ENCODE results near the gene FBXO11. TPM values are rescaled to one million over a fixed set of nuclear protein-coding genes. Genes with fewer than 3 reads are reported as not detected.

FBXO11 gene
- total and polyA plus RNA-seq, 10 of the 15 experiments (the other 5 are each of a cell fraction or from before 2014, with no cell fraction given), result 5.9 to 38.9 (median 22.5) TPM

DNA sequence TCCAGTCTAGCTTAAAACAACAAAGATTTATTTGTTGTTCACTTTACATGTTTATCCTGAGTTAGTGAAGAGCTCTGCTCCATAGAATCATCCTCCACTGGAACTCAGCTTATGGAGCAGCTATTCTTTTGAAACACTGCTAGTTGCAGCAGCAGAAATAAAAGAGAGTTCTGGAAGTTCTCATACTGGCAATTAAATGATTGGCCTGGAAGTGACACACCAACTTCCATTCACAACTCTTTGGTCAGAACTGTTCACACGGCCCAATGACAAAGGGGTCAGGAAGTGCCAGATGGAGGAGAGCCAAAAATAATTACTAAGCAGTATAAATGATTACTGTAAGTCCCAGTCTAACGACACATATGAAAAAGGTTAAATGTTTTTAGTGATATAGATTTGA lies 39.1 kb downstream of the FBXO11 start:
- in situ Hi-C loops (cut with MboI) (loop anchor here (5.0 kb wide), 1 partner anchor 555 kb away; no protein-coding TSS in a partner anchor), intact Hi-C loops (cut with micrococcal nuclease; ENCODE audit: unreplicated experiment) (no loop called here)
- no peaks in the 10 kb centered on the region for H3K27me3 ChIP-seq (replicated peaks in 1 of 2; ENCODE audit: control insufficient read depth in 2 of 2, insufficient read depth in 2 of 2, low read length in 1 of 2)
- 52% methylated on average over 2 of the region's 2 CpGs for WGBS (ENCODE audit: insufficient coverage, insufficient replicate concordance, low lambda C conversion rate, missing lambda C conversion rate)
- RAD21 ChIA-PET (ENCODE audit: unreplicated experiment), result interaction anchor here (1.5 kb wide), 1 partner anchor 32 kb away, joined by 8 read pairs; no protein-coding TSS in a partner anchor
- peaks cover 59% of the 10 kb centered on the region for H3K79me2 ChIP-seq (ENCODE audit: control insufficient read depth, insufficient read depth, low read length)
- no peak overlapping the region for H3K9ac ChIP-seq (ENCODE audit: control insufficient read depth, insufficient read depth, low read length)
- TF ChIP-seq, protein P1, sequence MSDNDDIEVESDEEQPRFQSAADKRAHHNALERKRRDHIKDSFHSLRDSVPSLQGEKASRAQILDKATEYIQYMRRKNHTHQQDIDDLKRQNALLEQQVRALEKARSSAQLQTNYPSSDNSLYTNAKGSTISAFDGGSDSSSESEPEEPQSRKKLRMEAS (IDR thresholded peaks at IDR 0.05; ENCODE audit: low read depth, low read length), result no peak
- TF ChIP-seq RELA (IDR thresholded peaks at IDR 0.05; ENCODE audit: borderline replicate concordance, partially characterized antibody) (no peak), POLR2AphosphoS2 (IDR thresholded peaks at IDR 0.05; ENCODE audit: low read depth, low read length) (no peak), BCLAF1 (IDR thresholded peaks at IDR 0.05) (no peak), ZZZ3 (IDR thresholded peaks at IDR 0.05; ENCODE audit: control insufficient read depth, insufficient read length, low read depth) (no peak), NFYB (IDR thresholded peaks at IDR 0.05; ENCODE audit: insufficient read depth, low read depth, low read length) (no peak), EP300 (IDR thresholded peaks at IDR 0.05; ENCODE audit: borderline replicate concordance in 1 of 2, control insufficient read depth in 1 of 2, low read depth in 2 of 2, low read length in 2 of 2) (no peak), JUND (IDR thresholded peaks at IDR 0.05; ENCODE audit: low read depth, low read length) (no peak), ZBTB11 (CRISPR knock-in tag; IDR thresholded peaks at IDR 0.05) (no peak)
- TF ChIP-seq, protein P2, sequence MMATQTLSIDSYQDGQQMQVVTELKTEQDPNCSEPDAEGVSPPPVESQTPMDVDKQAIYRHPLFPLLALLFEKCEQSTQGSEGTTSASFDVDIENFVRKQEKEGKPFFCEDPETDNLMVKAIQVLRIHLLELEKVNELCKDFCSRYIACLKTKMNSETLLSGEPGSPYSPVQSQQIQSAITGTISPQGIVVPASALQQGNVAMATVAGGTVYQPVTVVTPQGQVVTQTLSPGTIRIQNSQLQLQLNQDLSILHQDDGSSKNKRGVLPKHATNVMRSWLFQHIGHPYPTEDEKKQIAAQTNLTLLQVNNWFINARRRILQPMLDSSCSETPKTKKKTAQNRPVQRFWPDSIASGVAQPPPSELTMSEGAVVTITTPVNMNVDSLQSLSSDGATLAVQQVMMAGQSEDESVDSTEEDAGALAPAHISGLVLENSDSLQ (IDR thresholded peaks at IDR 0.05), result no peak
- 0 out of 2 replicates have a peak overlapping the region, but pooled peaks have one; percentile 8 for H3K27ac ChIP-seq (ENCODE audit: control insufficient read depth, insufficient read depth)
- H3K4me1 ChIP-seq (ENCODE audit: control insufficient read depth, insufficient read depth, low read length), result no peaks in the 10 kb centered on the region
- no peak overlapping the region for H3K4me2 ChIP-seq (ENCODE audit: control insufficient read depth, insufficient read depth)
- CTCF ChIA-PET, result interaction anchor here (1.2 to 6.6 kb wide), 2 partner anchors 9 to 226 kb away, joined by 3 to 39 read pairs; no protein-coding TSS in a partner anchor
- H3K9me3 ChIP-seq (replicated peaks; ENCODE audit: control insufficient read depth, insufficient read depth, low read length), result no peaks in the 10 kb centered on the region
- no peak overlapping the region for H2AFZ ChIP-seq (ENCODE audit: control insufficient read depth, low read depth, low read length)
- H4K20me1 ChIP-seq (ENCODE audit: control insufficient read depth, insufficient read depth), result no peaks in the 10 kb centered on the region; the same call in 1 of the 2 replicates
- SMC1A ChIA-PET (ENCODE audit: uncharacterized antibody, unreplicated experiment), result interaction anchor here (0.7 to 6.0 kb wide), 6 partner anchors 9 to 40 kb away, joined by 3 to 33 read pairs (median 4); no protein-coding TSS in a partner anchor
- POLR2A ChIA-PET, result interaction anchor here (0.6 kb wide), 1 partner anchor 17 kb away, joined by 3 read pairs; no protein-coding TSS in a partner anchor
- FAIRE-seq, result no peak
- ATAC-seq, result peak; percentile 23; the same call in 1 of the 3 replicates
- peaks cover 6% of the 10 kb centered on the region in 2 experiments; a peak in 3 of 4 replicates for H3K36me3 ChIP-seq (ENCODE audit: control insufficient read depth in 2 of 2, insufficient read depth in 2 of 2, low read length in 1 of 2)
- BruUV-seq (replicated peaks), result no TSS peak
- DNase-seq (ENCODE audit: low read depth, low spot score), result no peak
- H3K4me3 ChIP-seq, result no peak overlapping the region

Measured in GM12878 (cell line).